Nephron progenitor cell (in vitro differentiated cells): Measurements from ENCODE around the gene ARMH3.

Experiments used
- DNase-seq: peaks from one replicate; pipeline ENCODE4 v3.0.0; 2021
- H3K27ac Mint-ChIP-seq: 2 replicates; pipeline ENCODE4 v1.8.0; 2021; ENCODE audit warnings: mild to moderate bottlenecking, moderate library complexity, mixed read lengths
- H3K27me3 Mint-ChIP-seq: 2 replicates; pipeline ENCODE4 v1.8.0; 2021; ENCODE audit warnings: mild to moderate bottlenecking, low read depth, mixed read lengths; ENCODE audit not compliant: poor library complexity
- H3K36me3 Mint-ChIP-seq: 2 replicates; pipeline ENCODE4 v1.8.0; 2021; ENCODE audit warnings: low read depth, mixed read lengths
- H3K4me1 Mint-ChIP-seq: 2 replicates; pipeline ENCODE4 v1.8.0; 2021; ENCODE audit warnings: mixed read lengths
- H3K4me3 Mint-ChIP-seq: 2 replicates; pipeline ENCODE4 v1.8.0; 2021; ENCODE audit warnings: mild to moderate bottlenecking, moderate library complexity, mixed read lengths
- H3K9me3 Mint-ChIP-seq: 2 replicates; pipeline ENCODE4 v1.8.0; 2021; ENCODE audit warnings: mild to moderate bottlenecking, moderate library complexity, mixed read lengths
- TF ChIP-seq, protein P1 (sequence below): fragments of 200-600 bp; sonication (generic); IDR thresholded peaks from 2 replicates; pipeline ENCODE4 v1.5.0; 2021; ENCODE audit warnings: antibody characterized with exemption

ARMH3 gene

DNA sequence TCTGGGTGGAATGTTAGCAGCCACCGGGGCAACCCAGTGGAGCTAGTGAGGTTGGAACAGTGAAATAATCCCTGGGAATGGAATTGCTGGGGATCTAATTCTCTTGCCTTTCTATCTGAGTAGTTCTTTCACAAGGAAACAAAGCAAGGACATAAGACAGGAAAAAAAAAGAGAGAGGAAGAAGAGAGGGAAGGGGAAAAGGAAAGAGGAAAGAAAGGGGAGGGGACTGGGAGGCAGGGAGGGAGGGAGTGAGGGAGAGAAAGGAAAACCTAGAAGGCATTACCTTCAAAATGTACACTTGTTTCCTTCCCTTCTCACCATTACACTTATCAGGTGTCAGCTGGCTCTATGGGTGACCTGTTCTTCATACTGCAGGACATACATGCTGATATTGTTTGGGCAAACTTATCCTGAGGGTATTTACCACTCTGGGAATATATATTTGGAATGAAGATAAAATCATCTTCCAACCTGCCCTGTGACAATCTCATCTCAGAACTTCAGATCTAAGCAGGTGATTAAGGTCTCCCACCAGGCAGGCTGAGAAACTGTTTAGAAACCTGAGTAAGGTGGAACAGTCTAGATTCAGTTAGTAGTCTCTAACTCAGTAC, 162.4 kb downstream of the ARMH3 start:
- Mint-ChIP-seq H3K4me1 (peaks cover 27% of the 10 kb centered on the region), H3K27ac (no peak overlapping the region), H3K36me3 (peaks cover 4% of the 10 kb centered on the region), H3K9me3 (no peaks in the 10 kb centered on the region), H3K27me3 (no peaks in the 10 kb centered on the region), H3K4me3 (no peak overlapping the region)
- DNase-seq: no peak
- TF ChIP-seq, protein P1, sequence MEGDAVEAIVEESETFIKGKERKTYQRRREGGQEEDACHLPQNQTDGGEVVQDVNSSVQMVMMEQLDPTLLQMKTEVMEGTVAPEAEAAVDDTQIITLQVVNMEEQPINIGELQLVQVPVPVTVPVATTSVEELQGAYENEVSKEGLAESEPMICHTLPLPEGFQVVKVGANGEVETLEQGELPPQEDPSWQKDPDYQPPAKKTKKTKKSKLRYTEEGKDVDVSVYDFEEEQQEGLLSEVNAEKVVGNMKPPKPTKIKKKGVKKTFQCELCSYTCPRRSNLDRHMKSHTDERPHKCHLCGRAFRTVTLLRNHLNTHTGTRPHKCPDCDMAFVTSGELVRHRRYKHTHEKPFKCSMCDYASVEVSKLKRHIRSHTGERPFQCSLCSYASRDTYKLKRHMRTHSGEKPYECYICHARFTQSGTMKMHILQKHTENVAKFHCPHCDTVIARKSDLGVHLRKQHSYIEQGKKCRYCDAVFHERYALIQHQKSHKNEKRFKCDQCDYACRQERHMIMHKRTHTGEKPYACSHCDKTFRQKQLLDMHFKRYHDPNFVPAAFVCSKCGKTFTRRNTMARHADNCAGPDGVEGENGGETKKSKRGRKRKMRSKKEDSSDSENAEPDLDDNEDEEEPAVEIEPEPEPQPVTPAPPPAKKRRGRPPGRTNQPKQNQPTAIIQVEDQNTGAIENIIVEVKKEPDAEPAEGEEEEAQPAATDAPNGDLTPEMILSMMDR: no peak

DNA sequence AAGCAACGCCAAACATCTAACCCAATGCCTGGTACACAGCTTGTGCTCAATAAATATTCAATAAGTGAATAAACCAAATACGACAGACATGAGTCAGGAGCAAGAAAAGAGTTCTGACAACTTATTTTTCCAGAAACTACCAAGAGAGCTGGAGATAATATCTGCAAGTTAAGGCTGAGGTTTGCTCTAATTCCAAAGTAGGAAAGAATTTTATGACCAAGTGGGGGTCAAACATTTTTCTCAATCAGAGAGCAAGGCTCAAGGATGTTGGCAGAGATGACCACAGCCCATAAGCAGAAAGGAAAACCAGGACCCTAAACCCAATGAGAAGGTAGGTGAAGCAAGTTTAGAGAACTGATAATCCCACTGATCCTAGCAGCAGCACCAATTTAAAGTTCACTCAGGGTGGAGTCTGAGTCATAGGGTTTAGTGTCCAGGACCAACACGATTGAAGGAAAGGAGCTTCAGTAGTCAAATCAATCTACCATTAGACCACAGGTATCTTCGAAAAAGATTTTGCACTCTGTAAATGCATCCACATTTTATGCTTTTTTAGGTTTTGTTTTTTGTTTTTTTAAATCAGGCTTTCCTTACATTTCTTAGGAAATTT, 163.1 kb downstream of the ARMH3 start:
- no peak for DNase-seq
- H3K9me3 Mint-ChIP-seq: no peaks in the 10 kb centered on the region
- H3K4me3 Mint-ChIP-seq: no peak overlapping the region
- TF ChIP-seq, protein P1: no peak
- peaks cover 4% of the 10 kb centered on the region for H3K36me3 Mint-ChIP-seq
- no peak overlapping the region for H3K27ac Mint-ChIP-seq
- peaks cover 27% of the 10 kb centered on the region for H3K4me1 Mint-ChIP-seq
- no peaks in the 10 kb centered on the region for H3K27me3 Mint-ChIP-seq

DNA sequence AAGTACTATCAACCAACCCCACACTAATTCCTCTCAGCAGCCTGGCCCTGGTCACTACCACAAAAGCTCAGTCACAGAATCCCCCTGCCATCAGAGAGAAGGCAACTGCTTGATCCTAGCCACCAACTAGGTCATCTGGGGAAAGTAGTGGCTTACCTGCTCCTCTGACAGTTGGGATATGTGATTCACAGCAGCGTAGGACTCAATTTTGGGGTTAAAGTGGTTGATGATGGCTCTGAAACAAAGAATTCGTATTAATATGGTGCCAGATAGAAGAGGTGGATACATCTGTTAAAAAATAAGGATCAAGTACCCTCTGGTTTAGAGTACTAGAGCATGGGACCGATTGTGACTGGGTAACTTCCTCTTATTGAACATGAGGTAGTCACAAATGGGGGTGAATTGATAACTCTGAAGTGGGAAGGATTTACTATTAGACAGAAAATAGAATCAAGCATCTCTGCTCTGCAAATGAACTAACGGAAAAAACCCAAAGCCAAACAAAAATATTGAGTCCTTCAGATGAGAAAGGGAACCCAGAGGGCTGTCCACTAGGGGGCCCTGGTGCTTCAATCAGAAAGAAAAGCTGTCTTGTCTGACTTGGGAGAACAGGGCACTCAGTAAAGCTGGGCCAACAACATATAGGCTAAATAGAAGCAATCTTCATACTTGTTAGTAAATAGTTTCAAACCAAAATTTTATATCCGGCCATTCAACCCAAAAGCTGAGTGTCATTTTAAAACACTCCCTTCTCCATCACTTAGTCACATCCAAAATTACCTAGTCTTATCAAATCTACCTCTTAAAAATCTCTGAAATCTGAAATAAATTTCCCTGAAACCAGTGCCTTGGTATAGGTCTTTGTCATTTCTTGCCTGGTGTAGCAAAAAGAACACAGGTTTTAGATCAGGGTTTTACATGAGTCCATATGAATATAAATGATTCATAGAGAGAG, 166.4 kb downstream of the ARMH3 start:
- H3K36me3 Mint-ChIP-seq: peaks cover 10% of the 10 kb centered on the region
- no peaks in the 10 kb centered on the region for H3K9me3 Mint-ChIP-seq
- H3K4me1 Mint-ChIP-seq: peaks cover 2% of the 10 kb centered on the region
- no peak overlapping the region for H3K27ac Mint-ChIP-seq
- H3K4me3 Mint-ChIP-seq: no peak overlapping the region
- DNase-seq: peak; percentile 83
- TF ChIP-seq, protein P1: peak; percentile 95
- H3K27me3 Mint-ChIP-seq: no peaks in the 10 kb centered on the region

DNA sequence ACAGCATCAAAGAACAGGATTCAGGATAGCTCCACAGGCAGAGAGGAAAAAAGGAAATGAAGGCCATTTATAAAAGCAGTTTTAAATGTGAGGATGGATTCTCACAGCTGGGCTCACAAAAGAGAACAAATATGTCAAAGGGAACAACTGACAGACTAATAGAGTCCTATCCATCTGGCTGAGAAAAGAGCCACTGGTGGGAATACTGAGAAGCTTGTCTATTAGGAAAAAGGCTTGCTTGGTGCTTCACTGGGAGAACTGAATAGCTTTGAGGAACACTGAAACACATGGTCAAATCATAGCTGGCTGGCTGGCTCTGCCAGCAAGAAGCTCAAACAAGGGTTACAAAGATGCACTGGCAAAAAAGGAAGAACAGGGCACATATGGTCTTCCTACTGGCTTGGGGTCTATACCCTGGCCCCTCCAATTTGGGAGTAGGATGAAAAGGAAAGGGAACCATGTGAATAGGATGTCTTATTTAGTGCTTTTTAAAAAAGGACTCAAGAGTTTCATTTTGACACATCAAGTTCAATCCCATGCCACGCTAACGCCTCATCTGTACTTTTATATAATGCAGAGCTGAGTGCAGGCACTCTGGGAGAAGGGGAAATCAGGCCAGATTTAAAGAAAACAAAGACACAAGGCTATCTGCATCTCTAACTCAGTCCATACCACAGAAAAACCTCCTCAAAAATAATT, 167.6 kb downstream of the ARMH3 start:
- no peak overlapping the region for H3K4me3 Mint-ChIP-seq
- peaks cover 6% of the 10 kb centered on the region for H3K4me1 Mint-ChIP-seq
- H3K27ac Mint-ChIP-seq: no peak overlapping the region
- H3K27me3 Mint-ChIP-seq: no peaks in the 10 kb centered on the region
- no peaks in the 10 kb centered on the region for H3K9me3 Mint-ChIP-seq
- DNase-seq: no peak
- peaks cover 10% of the 10 kb centered on the region for H3K36me3 Mint-ChIP-seq
- TF ChIP-seq, protein P1: no peak

DNA sequence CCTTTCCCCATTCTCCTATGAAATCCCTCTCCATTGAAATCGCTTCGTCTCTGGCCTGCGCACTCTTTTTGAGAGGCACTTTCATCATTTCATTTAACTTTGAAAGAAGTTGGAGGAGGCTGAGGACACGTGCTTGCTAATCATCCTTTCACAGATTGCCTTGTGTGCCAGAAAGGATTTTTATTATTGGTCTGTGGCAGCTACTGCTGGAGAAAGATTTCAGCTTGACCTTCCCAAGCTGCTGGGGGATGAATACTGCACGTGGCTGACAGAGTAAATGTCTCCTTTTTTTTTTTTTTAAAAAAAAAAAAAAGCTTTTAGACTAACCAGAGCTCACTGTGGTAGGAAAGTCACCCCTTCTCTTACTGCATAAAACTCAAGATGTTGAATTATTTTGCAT, 168.2 kb downstream of the ARMH3 start:
- no peak for DNase-seq
- no peak overlapping the region for H3K27ac Mint-ChIP-seq
- H3K27me3 Mint-ChIP-seq: no peaks in the 10 kb centered on the region
- H3K36me3 Mint-ChIP-seq: peaks cover 10% of the 10 kb centered on the region
- peaks cover 6% of the 10 kb centered on the region for H3K4me1 Mint-ChIP-seq
- no peaks in the 10 kb centered on the region for H3K9me3 Mint-ChIP-seq
- H3K4me3 Mint-ChIP-seq: no peak overlapping the region
- TF ChIP-seq, protein P1: no peak
